H1 (cell line): Measurements from ENCODE around the gene XPO6. TPM values are rescaled to one million over a fixed set of nuclear protein-coding genes. Genes with fewer than 3 reads are reported as not detected.

Experiments
- GABPA ChIP-seq: IDR thresholded peaks from 2 replicates; pipeline ENCODE4 v1.6.1; 2011; ENCODE audit warnings: mild to moderate bottlenecking, low read length, moderate library complexity, borderline replicate concordance; ENCODE audit not compliant: insufficient read depth
- JUND ChIP-seq: IDR thresholded peaks from 2 replicates; pipeline ENCODE4 v1.6.1; 2011; ENCODE audit warnings: mild to moderate bottlenecking, improper control_type of control experiment, low read length
- TAF7 ChIP-seq: optimal IDR thresholded peaks from 2 replicates; pipeline ENCODE3; 2011; ENCODE audit warnings: low read depth, mild to moderate bottlenecking, inconsistent platforms, low read length, moderate library complexity, borderline replicate concordance
- polyA plus RNA-seq, 7 experiments: library from polyadenylated mRNA; depleted of rRNA in 3 of 7; stranded (reverse) in 5 of 7; unstranded in 2 of 7; fragments of >200 nt in 5 of 7; fragments of 200-250 nt in 2 of 7; gene quantifications; 1 replicate in 5 of 7; 2 replicates in 1 of 7; 4 replicates in 1 of 7; pipeline versions ENCODE4 v1.2.1 to v1.2.3, GENCODE V29; 2011 to 2013; ENCODE audit warnings: missing spikeins in 2 of 7, mixed read lengths in 2 of 7
- total RNA-seq: library from RNA; stranded (reverse); fragmentation: NEBNext Ultra II Directional; extraction: Animal tissue kit (Norgen Biotek cat#: 25700); gene quantifications from 2 replicates; pipeline ENCODE4 v1.2.1, GENCODE V29; 2021
- TF ChIP-seq, protein P1 (sequence below): fragments of 300-600 bp; sonication (generic); IDR thresholded peaks from 2 replicates; pipeline ENCODE4 v1.7.1; 2012; ENCODE audit warnings: low read length, moderate library complexity, mild to moderate bottlenecking, inconsistent platforms; ENCODE audit not compliant: insufficient replicate concordance
- TF ChIP-seq, protein P2 (sequence below): IDR thresholded peaks from 2 replicates; pipeline ENCODE4 v1.6.1; 2012; ENCODE audit warnings: low read length, inconsistent platforms

XPO6 gene
- total and polyA plus RNA-seq, 2 of the 8 experiments (the other 6 are each of a cell fraction or from before 2014, with no cell fraction given): 152 to 254 TPM

DNA sequence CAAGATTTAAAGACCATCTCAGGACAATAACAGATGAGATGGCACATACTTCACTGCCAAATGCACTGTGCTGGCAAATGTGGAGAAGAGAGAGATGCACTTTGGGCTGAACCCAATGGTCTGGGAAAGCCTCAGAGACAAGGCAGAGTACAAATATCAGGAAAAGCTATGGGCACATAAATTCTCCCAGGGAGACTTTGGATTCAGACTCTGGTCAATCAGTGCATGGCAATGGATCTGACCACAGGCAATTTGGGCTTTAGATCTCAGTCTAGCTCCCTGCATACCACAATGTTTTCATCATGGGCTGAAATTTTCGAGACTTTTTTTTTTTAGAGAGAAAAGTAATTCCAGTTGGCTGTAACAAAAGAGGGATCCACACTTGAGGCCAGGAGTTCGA is 20.0 kb upstream of the XPO6 start (continued):
- TF ChIP-seq, protein P1, sequence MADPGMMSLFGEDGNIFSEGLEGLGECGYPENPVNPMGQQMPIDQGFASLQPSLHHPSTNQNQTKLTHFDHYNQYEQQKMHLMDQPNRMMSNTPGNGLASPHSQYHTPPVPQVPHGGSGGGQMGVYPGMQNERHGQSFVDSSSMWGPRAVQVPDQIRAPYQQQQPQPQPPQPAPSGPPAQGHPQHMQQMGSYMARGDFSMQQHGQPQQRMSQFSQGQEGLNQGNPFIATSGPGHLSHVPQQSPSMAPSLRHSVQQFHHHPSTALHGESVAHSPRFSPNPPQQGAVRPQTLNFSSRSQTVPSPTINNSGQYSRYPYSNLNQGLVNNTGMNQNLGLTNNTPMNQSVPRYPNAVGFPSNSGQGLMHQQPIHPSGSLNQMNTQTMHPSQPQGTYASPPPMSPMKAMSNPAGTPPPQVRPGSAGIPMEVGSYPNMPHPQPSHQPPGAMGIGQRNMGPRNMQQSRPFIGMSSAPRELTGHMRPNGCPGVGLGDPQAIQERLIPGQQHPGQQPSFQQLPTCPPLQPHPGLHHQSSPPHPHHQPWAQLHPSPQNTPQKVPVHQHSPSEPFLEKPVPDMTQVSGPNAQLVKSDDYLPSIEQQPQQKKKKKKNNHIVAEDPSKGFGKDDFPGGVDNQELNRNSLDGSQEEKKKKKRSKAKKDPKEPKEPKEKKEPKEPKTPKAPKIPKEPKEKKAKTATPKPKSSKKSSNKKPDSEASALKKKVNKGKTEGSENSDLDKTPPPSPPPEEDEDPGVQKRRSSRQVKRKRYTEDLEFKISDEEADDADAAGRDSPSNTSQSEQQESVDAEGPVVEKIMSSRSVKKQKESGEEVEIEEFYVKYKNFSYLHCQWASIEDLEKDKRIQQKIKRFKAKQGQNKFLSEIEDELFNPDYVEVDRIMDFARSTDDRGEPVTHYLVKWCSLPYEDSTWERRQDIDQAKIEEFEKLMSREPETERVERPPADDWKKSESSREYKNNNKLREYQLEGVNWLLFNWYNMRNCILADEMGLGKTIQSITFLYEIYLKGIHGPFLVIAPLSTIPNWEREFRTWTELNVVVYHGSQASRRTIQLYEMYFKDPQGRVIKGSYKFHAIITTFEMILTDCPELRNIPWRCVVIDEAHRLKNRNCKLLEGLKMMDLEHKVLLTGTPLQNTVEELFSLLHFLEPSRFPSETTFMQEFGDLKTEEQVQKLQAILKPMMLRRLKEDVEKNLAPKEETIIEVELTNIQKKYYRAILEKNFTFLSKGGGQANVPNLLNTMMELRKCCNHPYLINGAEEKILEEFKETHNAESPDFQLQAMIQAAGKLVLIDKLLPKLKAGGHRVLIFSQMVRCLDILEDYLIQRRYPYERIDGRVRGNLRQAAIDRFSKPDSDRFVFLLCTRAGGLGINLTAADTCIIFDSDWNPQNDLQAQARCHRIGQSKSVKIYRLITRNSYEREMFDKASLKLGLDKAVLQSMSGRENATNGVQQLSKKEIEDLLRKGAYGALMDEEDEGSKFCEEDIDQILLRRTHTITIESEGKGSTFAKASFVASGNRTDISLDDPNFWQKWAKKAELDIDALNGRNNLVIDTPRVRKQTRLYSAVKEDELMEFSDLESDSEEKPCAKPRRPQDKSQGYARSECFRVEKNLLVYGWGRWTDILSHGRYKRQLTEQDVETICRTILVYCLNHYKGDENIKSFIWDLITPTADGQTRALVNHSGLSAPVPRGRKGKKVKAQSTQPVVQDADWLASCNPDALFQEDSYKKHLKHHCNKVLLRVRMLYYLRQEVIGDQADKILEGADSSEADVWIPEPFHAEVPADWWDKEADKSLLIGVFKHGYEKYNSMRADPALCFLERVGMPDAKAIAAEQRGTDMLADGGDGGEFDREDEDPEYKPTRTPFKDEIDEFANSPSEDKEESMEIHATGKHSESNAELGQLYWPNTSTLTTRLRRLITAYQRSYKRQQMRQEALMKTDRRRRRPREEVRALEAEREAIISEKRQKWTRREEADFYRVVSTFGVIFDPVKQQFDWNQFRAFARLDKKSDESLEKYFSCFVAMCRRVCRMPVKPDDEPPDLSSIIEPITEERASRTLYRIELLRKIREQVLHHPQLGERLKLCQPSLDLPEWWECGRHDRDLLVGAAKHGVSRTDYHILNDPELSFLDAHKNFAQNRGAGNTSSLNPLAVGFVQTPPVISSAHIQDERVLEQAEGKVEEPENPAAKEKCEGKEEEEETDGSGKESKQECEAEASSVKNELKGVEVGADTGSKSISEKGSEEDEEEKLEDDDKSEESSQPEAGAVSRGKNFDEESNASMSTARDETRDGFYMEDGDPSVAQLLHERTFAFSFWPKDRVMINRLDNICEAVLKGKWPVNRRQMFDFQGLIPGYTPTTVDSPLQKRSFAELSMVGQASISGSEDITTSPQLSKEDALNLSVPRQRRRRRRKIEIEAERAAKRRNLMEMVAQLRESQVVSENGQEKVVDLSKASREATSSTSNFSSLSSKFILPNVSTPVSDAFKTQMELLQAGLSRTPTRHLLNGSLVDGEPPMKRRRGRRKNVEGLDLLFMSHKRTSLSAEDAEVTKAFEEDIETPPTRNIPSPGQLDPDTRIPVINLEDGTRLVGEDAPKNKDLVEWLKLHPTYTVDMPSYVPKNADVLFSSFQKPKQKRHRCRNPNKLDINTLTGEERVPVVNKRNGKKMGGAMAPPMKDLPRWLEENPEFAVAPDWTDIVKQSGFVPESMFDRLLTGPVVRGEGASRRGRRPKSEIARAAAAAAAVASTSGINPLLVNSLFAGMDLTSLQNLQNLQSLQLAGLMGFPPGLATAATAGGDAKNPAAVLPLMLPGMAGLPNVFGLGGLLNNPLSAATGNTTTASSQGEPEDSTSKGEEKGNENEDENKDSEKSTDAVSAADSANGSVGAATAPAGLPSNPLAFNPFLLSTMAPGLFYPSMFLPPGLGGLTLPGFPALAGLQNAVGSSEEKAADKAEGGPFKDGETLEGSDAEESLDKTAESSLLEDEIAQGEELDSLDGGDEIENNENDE: no peak
- TF ChIP-seq, protein P2, sequence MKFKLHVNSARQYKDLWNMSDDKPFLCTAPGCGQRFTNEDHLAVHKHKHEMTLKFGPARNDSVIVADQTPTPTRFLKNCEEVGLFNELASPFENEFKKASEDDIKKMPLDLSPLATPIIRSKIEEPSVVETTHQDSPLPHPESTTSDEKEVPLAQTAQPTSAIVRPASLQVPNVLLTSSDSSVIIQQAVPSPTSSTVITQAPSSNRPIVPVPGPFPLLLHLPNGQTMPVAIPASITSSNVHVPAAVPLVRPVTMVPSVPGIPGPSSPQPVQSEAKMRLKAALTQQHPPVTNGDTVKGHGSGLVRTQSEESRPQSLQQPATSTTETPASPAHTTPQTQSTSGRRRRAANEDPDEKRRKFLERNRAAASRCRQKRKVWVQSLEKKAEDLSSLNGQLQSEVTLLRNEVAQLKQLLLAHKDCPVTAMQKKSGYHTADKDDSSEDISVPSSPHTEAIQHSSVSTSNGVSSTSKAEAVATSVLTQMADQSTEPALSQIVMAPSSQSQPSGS: no peak
- TF ChIP-seq JUND (no peak), TAF7 (no peak), GABPA (no peak)
